ENCODE results near the gene WWOX. TPM values are rescaled to one million over a fixed set of nuclear protein-coding genes. Genes with fewer than 3 reads are reported as not detected.

Gene WWOX
- total RNA-seq, 2 experiments from 2014 or later, result 19.1 to 23.7 TPM

DNA sequence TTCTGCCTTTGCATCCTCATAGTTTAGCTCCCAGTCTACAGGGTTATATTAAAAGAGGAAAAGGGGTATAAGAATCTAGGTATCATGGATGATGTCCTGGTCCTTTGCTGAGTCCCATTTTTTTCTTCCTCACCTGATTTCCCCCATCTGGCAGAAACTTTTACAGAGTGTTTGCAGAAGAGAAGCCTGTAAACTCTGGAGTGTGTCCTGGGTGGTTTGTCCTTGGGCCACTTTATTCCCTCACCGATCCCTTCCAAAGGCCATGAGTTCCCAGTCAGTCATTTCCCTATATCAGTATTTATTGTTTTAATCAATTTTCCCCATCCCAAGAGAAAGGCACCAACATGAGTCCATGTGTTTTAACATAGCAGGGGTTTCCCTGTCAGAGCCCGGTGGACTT lies 638.2 kb downstream of the WWOX start:
- no peak overlapping the region for H3K4me3 Mint-ChIP-seq
- no peaks in the 10 kb centered on the region for H3K9me3 Mint-ChIP-seq
- no peaks in the 10 kb centered on the region for H3K27me3 Mint-ChIP-seq
- ATAC-seq (no peak), DNase-seq (no peak)
- ChIA-PET CTCF (no interaction called here), POLR2A (no interaction called here)
- H3K4me1 Mint-ChIP-seq (ENCODE audit: low read depth), result peaks cover 8% of the 10 kb centered on the region
- TF ChIP-seq, protein P1, sequence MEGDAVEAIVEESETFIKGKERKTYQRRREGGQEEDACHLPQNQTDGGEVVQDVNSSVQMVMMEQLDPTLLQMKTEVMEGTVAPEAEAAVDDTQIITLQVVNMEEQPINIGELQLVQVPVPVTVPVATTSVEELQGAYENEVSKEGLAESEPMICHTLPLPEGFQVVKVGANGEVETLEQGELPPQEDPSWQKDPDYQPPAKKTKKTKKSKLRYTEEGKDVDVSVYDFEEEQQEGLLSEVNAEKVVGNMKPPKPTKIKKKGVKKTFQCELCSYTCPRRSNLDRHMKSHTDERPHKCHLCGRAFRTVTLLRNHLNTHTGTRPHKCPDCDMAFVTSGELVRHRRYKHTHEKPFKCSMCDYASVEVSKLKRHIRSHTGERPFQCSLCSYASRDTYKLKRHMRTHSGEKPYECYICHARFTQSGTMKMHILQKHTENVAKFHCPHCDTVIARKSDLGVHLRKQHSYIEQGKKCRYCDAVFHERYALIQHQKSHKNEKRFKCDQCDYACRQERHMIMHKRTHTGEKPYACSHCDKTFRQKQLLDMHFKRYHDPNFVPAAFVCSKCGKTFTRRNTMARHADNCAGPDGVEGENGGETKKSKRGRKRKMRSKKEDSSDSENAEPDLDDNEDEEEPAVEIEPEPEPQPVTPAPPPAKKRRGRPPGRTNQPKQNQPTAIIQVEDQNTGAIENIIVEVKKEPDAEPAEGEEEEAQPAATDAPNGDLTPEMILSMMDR (IDR thresholded peaks at IDR 0.05), result no peak
- intact Hi-C loops (cut with micrococcal nuclease), result no loop called here
- no peaks in the 10 kb centered on the region for H3K36me3 Mint-ChIP-seq (ENCODE audit: low read depth)
- H3K27ac Mint-ChIP-seq, result no peak overlapping the region

DNA sequence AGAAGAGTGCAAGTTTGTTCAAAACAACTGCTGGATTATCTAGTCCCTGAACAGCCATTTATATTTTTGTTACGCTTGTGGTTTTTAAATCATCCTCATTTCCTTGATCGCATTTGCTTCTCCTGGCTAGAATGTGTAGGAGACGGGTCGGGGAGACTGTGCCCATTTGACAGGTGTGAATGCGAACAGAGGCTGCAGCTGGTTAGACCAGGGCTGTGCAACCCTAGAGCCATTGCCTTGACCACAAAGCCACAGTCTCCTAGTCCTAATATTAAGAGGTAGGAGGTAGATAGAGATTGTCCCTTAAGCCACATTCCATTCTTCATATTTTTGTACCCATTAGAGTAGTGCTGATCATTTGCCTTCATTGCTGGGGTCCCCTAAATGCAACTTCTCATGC lies 639.1 kb downstream of the WWOX start:
- no peak for ATAC-seq
- DNase-seq, result no peak
- Mint-ChIP-seq H3K36me3 (ENCODE audit: low read depth) (no peaks in the 10 kb centered on the region), H3K9me3 (no peaks in the 10 kb centered on the region), H3K4me3 (no peak overlapping the region), H3K27ac (no peak overlapping the region), H3K27me3 (no peaks in the 10 kb centered on the region), H3K4me1 (ENCODE audit: low read depth) (peaks cover 16% of the 10 kb centered on the region)
- TF ChIP-seq, protein P1 (IDR thresholded peaks at IDR 0.05), result no peak
- ChIA-PET POLR2A (no interaction called here), CTCF (no interaction called here)
- intact Hi-C loops (cut with micrococcal nuclease), result no loop called here

DNA sequence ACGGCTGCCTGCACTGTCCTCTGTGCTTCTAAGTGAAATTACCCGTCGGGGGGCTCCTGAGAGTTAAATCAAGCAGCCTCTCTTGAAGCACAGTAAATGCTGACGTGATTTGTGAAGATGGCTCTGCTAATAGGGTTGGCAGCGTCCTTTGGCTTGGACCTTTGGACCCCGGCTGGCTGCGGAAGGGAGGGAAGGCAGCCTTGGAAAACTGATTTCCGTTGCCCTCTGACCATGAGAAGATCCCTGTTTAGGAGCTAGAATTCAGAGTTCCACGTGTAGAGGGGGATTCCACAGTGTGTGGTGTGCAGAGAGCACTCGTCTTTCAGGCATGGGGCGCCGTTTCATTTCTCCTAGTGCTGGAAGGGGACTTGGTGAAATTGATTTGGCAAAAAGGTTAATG lies 640.8 kb downstream of the WWOX start:
- no peak overlapping the region for H3K4me3 Mint-ChIP-seq
- no peak for DNase-seq
- no peaks in the 10 kb centered on the region for H3K9me3 Mint-ChIP-seq
- TF ChIP-seq, protein P1 (IDR thresholded peaks at IDR 0.05), result no peak
- intact Hi-C loops (cut with micrococcal nuclease), result no loop called here
- peaks cover 24% of the 10 kb centered on the region for H3K4me1 Mint-ChIP-seq (ENCODE audit: low read depth)
- H3K27me3 Mint-ChIP-seq, result no peaks in the 10 kb centered on the region
- ChIA-PET POLR2A (no interaction called here), CTCF (no interaction called here)
- no peak for ATAC-seq
- H3K27ac Mint-ChIP-seq, result no peak overlapping the region
- no peaks in the 10 kb centered on the region for H3K36me3 Mint-ChIP-seq (ENCODE audit: low read depth)

DNA sequence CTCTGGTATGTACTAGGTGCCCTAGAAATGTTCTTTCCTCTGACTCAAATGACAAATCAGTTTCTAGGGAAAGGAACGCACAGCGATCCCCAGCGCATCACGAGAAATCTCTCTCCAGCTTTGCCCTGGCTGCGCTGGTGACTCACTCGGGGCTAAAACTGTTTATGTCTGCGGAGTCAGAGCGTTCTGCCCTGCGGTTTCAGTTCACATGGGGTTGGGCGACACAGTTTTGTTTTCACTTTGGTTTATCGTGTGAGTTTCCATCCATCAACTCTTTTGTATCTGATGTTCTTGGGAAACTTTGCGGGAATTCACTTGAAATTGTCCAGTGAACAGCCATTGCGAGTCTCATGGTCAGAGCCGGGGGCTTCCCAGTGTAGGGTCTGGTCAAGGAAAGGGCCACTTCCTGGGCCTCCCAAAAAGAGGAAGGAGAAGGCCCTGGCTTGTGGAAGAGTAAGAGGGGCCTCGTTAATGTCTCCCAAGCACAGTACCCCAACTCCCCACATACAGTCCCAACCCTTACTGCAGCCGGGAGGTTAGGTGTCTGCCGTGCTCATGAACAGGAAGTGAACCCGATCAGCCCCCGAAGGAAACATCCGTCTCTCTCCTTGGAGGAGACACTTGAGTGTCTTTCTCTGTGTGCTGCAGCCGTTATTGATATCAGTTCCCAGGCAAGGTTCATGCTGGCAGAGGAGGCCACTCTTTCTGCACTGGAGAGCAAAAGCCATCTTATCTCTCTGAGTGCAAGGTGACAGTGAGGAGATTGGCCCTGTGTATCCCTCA lies 643.2 kb downstream of the WWOX start:
- ChIA-PET POLR2A (no interaction called here), CTCF (no interaction called here)
- Mint-ChIP-seq H3K9me3 (peaks cover 5% of the 10 kb centered on the region), H3K27ac (peak overlapping the region; percentile 91), H3K27me3 (no peaks in the 10 kb centered on the region), H3K36me3 (ENCODE audit: low read depth) (no peaks in the 10 kb centered on the region), H3K4me1 (ENCODE audit: low read depth) (peaks cover 24% of the 10 kb centered on the region), H3K4me3 (peak overlapping the region; percentile 59)
- peak; percentile 91 for ATAC-seq
- TF ChIP-seq, protein P1 (IDR thresholded peaks at IDR 0.05), result no peak
- intact Hi-C loops (cut with micrococcal nuclease), result no loop called here
- peak; percentile 82 for DNase-seq

DNA sequence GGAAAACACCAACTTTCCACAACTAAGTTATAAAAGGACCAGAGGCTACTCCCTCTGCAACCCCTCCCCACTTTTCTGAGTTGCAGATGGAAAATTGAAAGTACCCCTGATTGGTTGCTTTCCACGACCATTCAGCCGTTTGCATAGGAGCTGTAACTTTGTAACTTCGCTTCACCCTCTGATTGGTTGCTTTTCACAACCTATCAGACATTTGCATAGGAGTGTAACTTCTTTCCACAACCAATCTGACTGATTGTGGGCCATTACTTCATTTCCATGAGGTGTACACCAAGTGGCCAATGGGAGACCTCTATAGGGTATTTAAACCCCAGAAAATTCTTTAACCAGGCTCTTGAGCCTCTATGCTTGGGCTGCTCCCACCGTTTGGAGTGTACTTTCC lies 644.1 kb downstream of the WWOX start:
- TF ChIP-seq, protein P1 (IDR thresholded peaks at IDR 0.05), result no peak
- ATAC-seq, result no peak
- H3K4me3 Mint-ChIP-seq, result peak overlapping the region; percentile 59
- intact Hi-C loops (cut with micrococcal nuclease), result no loop called here
- ChIA-PET POLR2A (no interaction called here), CTCF (no interaction called here)
- H3K36me3 Mint-ChIP-seq (ENCODE audit: low read depth), result no peaks in the 10 kb centered on the region
- peaks cover 5% of the 10 kb centered on the region for H3K9me3 Mint-ChIP-seq
- H3K27ac Mint-ChIP-seq, result peak overlapping the region; percentile 91
- H3K4me1 Mint-ChIP-seq (ENCODE audit: low read depth), result peaks cover 24% of the 10 kb centered on the region
- no peaks in the 10 kb centered on the region for H3K27me3 Mint-ChIP-seq
- DNase-seq, result no peak

All from activated CD8-positive, alpha-beta T cell treated with anti-CD3 and anti-CD28 coated beads for 36 hours (primary cell).